GM12878 (cell line): ENCODE measurements around the gene CD2.

Experiments used
- POLR2A ChIP-seq: IDR thresholded peaks from 2 replicates; pipeline ENCODE4 v1.6.1; 2011; ENCODE audit warnings: low read depth, mild to moderate bottlenecking, low read length
- SMARCA5 ChIP-seq: fragments of 450-650 bp; IDR thresholded peaks from 2 replicates; pipeline ENCODE4 v1.6.1; 2017; ENCODE audit warnings: mild to moderate bottlenecking
- SPI1 ChIP-seq: IDR thresholded peaks from 2 replicates; pipeline ENCODE4 v1.6.1; 2011; ENCODE audit warnings: low read depth, mild to moderate bottlenecking, low read length, moderate library complexity, borderline replicate concordance; ENCODE audit not compliant: insufficient read depth
- SREBF2 ChIP-seq: IDR thresholded peaks from 2 replicates; pipeline ENCODE4 v1.6.1; 2012; ENCODE audit warnings: mild to moderate bottlenecking, low read length
- SUZ12 ChIP-seq: fragments of 200-600 bp; sonication (generic); IDR thresholded peaks from one replicate; pipeline ENCODE4 v1.6.1; 2018; ENCODE audit warnings: antibody characterized with exemption, mild to moderate bottlenecking; ENCODE audit not compliant: unreplicated experiment
- ZNF274 ChIP-seq: IDR thresholded peaks from one replicate; pipeline ENCODE4 v1.8.0; 2011; ENCODE audit not compliant: insufficient read length, insufficient read depth
- TF ChIP-seq, protein P1 (sequence below), 3 experiments: IDR thresholded peaks in 2 of 3; conservative IDR thresholded peaks in 1 of 3; 2 replicates each; pipeline ENCODE4 v1.5.1; 2011; ENCODE audit warnings: low read depth in 3 of 3, low read length in 3 of 3, mild to moderate bottlenecking in 3 of 3, control low read depth in 2 of 3, moderate library complexity in 2 of 3, inconsistent platforms in 1 of 3, mixed read lengths in 1 of 3; ENCODE audit not compliant: control insufficient read depth in 2 of 3, insufficient read depth in 1 of 3; ENCODE audit errors: extremely low read depth in 1 of 3
- TF ChIP-seq, protein P2 (sequence below): IDR thresholded peaks from 2 replicates; pipeline ENCODE4 v1.6.1; 2012; ENCODE audit warnings: low read depth, low read length, improper control_type of control experiment

DNA sequence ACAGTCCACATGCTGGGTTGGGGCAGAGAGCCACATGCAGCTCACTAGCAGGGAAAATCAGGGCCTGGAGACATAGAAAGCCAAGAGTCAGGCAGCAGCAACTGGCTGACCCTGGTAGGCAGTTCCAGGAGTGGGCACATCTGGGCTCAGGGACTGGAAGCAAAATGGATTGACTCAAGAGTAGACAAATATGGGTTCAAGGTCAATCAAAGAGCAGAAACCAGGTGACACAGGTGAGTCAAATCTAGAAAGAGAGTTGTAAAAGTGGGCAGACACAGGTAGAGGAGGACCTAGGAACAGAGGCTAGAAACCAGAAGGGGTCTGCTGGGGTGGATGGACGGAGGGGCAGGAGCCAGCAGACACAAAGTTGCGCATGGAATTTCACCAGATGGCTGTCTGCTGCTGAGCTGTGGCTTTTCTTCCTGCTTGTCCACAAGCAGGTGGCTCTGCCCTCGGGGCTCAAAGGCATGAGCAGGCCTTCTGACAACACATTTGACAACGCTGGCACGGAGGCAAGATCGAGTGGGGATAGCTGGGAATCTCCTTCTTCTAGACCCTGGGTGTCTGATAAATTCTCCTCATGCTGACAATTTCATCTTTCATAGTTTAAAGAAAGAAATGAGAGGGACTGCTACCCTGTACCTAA, 45.9 kb upstream of the CD2 start:
- TF ChIP-seq POLR2A (no peak), ZNF274 (no peak), SMARCA5 (no peak), SREBF2 (no peak), SPI1 (no peak), SUZ12 (no peak)
- TF ChIP-seq, protein P1, sequence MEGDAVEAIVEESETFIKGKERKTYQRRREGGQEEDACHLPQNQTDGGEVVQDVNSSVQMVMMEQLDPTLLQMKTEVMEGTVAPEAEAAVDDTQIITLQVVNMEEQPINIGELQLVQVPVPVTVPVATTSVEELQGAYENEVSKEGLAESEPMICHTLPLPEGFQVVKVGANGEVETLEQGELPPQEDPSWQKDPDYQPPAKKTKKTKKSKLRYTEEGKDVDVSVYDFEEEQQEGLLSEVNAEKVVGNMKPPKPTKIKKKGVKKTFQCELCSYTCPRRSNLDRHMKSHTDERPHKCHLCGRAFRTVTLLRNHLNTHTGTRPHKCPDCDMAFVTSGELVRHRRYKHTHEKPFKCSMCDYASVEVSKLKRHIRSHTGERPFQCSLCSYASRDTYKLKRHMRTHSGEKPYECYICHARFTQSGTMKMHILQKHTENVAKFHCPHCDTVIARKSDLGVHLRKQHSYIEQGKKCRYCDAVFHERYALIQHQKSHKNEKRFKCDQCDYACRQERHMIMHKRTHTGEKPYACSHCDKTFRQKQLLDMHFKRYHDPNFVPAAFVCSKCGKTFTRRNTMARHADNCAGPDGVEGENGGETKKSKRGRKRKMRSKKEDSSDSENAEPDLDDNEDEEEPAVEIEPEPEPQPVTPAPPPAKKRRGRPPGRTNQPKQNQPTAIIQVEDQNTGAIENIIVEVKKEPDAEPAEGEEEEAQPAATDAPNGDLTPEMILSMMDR (IDR thresholded peaks at IDR 0.05 in 2 of 3, conservative IDR thresholded peaks at IDR 0.05 in 1 of 3; ENCODE audit: control insufficient read depth in 2 of 3, extremely low read depth in 1 of 3, insufficient read depth in 1 of 3, low read depth in 3 of 3, low read length in 3 of 3) = no peak
- TF ChIP-seq, protein P2, sequence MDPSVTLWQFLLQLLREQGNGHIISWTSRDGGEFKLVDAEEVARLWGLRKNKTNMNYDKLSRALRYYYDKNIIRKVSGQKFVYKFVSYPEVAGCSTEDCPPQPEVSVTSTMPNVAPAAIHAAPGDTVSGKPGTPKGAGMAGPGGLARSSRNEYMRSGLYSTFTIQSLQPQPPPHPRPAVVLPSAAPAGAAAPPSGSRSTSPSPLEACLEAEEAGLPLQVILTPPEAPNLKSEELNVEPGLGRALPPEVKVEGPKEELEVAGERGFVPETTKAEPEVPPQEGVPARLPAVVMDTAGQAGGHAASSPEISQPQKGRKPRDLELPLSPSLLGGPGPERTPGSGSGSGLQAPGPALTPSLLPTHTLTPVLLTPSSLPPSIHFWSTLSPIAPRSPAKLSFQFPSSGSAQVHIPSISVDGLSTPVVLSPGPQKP = no peak
